NT2/D1 (cell line): ENCODE data around the gene AFF3.

ENCODE experiments used
- YY1 ChIP-seq: IDR thresholded peaks from 2 replicates; pipeline ENCODE4 v1.6.1; 2011; ENCODE audit not compliant: insufficient read length, insufficient read depth
- ZNF274 ChIP-seq: IDR thresholded peaks from 2 replicates; pipeline ENCODE4 v1.6.1; 2011; ENCODE audit warnings: mild to moderate bottlenecking, low read depth, low read length

DNA sequence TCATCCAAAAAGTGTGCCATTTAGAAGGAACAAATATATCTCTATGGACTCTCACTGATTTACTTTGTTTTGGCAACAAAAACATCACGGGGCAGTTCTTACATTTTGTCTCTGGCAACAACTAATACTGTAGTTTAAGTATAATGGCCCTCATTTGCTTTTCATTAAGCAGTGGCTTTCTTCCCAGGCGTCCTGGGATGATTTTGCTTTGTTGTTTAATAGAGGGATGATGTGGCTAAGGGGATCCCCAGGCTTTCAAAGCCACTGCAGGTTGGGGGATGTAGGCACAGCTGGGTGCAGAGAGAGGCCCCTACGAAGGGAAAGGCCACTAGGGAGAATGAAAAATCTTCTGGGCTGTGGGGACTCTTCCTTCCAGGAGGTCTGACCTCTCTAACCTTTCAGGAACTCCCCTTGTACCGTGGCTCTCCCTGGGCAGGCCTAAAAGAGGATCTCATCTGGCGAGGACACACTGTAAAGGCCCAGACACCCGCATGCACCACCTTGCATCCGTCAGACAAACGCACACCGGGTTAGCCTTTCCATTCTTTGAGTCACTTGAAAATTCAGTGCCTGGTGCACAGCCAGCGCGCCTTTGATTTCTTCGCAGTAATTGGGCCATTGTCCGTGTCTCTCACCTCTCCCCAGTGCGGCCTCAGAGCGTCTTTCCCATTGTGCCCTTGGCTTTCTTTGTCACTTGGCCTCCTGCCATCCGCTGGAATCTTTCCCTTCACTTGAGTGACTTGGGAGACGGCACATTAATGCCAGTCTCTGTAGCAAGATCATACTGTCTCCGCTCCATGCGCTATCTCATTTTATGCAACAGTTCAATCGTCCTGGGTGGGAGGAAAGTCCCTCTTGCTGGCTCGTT lies 40.3 kb upstream of the AFF3 start:
- TF ChIP-seq ZNF274: no peak
- TF ChIP-seq YY1: no peak
